HUES64 (cell line): ENCODE data around the gene B9D1.

Experiments
- H3K27ac ChIP-seq: 2 replicates; pipeline ENCODE4 v1.7.0; 2013; ENCODE audit warnings: low read depth, low read length, inconsistent platforms
- H3K27me3 ChIP-seq: 2 replicates; pipeline ENCODE4 v1.6.1; 2013; ENCODE audit warnings: mild to moderate bottlenecking, low read length; ENCODE audit not compliant: insufficient read depth
- H3K36me3 ChIP-seq: 2 replicates; pipeline ENCODE4 v1.6.1; 2013; ENCODE audit warnings: mild to moderate bottlenecking, low read length; ENCODE audit not compliant: insufficient read depth
- H3K4me1 ChIP-seq: 2 replicates; pipeline ENCODE4 v1.6.1; 2013; ENCODE audit warnings: mild to moderate bottlenecking, low read length, moderate library complexity; ENCODE audit not compliant: insufficient read depth
- H3K4me3 ChIP-seq: 2 replicates; pipeline ENCODE4 v1.5.1; 2013; ENCODE audit warnings: mild to moderate bottlenecking, low read length, moderate library complexity
- H3K9ac ChIP-seq: 2 replicates; pipeline ENCODE4 v1.6.1; 2013; ENCODE audit warnings: mild to moderate bottlenecking, low read depth, low read length
- H3K9me3 ChIP-seq: 2 replicates; pipeline ENCODE4 v1.6.1; 2013; ENCODE audit warnings: low read depth, low read length; ENCODE audit not compliant: insufficient read depth
- WGBS: fragments of 150-250, 120-280 bp; methylation state at CpG from one replicate; pipeline ENCODE4 v1.1.7; 2013; ENCODE audit warnings: missing lambda C conversion rate; 5-methylcytosine and 5-hydroxymethylcytosine counted together

Gene B9D1

DNA sequence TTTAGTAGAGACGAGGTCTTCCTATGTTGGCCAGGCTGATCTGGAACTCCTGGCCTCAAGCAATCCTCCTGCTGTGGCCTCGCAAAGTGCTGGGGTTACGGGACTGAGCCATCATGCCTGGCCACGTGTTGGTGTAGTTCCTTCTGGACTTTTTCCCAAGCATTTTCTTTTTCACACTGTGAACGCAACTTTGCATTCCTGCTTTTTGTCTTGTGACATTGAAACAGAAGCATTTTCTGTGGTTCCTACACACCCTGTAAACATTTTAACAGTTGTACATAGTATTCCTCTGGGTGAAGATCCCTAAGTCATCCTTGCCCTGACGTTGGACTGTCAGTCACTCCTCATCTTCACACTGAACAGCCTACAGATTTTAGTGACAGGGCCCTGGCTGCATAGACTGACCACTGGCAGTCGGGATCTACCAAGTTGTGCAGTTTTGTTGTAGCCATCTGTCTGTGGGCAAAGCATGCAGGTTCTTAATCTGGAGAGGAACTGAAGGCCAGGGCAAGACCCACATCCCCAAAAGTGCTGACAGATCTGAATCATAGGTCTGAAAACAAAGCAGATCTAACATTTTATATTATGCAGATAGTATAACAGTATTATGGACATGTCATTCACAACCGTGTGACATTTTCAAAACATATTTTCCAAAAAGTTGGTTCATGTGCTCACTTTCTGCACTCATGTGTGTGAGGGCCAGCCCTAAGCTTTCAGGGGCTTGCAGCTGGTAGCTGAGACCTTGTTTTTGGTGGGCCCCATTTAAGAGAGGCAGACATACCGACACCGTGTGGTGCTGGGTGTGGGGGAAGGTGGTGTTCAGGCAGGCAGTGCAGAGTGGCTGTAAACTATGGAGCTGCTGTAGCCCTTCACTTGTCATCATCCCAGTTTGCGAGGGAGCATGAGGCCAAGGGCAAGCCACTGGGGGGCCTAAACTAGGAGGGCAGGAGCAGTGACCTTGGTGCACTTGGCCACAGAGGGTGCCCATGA, 65.4 kb downstream of the B9D1 start:
- Histone ChIP-seq H3K27me3 (no peaks in the 10 kb centered on the region), H3K27ac (no peak overlapping the region), H3K4me3 (no peak overlapping the region), H3K9me3 (no peaks in the 10 kb centered on the region), H3K4me1 (peaks cover 13% of the 10 kb centered on the region; the same call in 1 of the 2 replicates), H3K9ac (no peak overlapping the region), H3K36me3 (no peaks in the 10 kb centered on the region)
- 94% methylated on average over 11 of the region's 11 CpGs for WGBS

DNA sequence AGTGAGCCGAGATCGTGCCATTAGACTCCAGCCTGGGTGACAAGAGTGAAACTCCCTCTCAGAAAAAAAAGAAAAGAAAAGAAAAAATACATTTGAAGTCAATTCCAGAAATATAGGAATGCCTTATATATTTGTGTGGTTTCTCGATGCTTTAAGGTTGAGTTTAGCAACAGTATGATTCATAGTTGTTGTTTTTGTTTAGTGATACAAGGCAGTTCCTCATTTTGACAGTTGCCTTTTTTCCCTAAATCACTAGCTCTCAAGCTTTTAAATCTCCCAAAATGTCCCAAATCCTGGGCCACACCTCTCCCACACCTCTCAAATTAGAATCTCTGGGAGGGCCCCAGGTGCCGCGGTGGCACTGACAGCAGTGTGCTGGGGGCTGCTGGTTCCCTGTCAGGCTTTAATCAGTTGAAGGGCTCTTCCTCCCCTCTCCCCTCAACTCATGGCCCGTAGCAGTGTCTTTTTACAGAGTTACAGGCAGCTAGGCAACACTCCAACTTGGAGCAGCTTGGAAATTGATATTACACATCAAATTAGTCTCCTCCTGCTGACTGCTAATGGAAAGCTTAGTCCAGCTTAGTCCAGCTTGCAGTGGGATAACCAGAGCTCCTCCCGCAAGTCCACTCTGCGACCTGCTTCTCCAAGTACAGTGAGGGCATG, 66.9 kb downstream of the B9D1 start:
- Histone ChIP-seq H3K9me3 (no peaks in the 10 kb centered on the region), H3K9ac (no peak overlapping the region), H3K4me1 (peaks cover 16% of the 10 kb centered on the region; the same call in 1 of the 2 replicates), H3K27ac (no peak overlapping the region), H3K27me3 (no peaks in the 10 kb centered on the region), H3K36me3 (no peaks in the 10 kb centered on the region), H3K4me3 (no peak overlapping the region)
- WGBS: 95% methylated on average over 8 of the region's 8 CpGs

DNA sequence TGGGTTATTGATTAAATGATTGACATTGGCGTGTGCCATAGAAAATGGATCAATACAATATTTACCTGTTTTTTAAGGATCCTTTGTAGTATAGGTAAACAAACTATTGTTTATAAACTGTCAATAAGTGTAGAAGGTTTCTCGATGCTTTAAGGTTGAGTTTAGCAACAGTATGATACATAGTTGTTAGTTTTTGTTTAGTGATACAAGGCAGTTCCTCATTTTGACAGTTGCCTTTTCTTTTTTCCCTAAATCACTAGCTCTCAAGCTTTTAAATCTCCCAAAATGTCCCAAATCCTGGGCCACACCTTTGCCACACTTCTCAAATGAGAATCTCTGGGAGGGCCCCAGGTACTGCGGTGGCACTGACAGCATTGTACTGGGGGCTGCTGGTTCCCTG, 68.1 kb downstream of the B9D1 start:
- Histone ChIP-seq H3K36me3 (no peaks in the 10 kb centered on the region), H3K27me3 (no peaks in the 10 kb centered on the region), H3K9ac (no peak overlapping the region), H3K4me3 (no peak overlapping the region), H3K4me1 (peaks cover 20% of the 10 kb centered on the region; the same call in 1 of the 2 replicates), H3K27ac (no peak overlapping the region), H3K9me3 (no peaks in the 10 kb centered on the region)
- WGBS: 97% methylated on average over 1 of the region's 3 CpGs
